SW 1271 (cell line): ENCODE results near the gene FLNB.
A peak's percentile ranks its signal among the peaks of the same experiment; 100 is the strongest.

Experiments
- DNase-seq, 2 experiments: peaks; one replicate each; lab custom pipeline; 2025; lab: John Stamatoyannopoulos, UW

FLNB gene

DNA sequence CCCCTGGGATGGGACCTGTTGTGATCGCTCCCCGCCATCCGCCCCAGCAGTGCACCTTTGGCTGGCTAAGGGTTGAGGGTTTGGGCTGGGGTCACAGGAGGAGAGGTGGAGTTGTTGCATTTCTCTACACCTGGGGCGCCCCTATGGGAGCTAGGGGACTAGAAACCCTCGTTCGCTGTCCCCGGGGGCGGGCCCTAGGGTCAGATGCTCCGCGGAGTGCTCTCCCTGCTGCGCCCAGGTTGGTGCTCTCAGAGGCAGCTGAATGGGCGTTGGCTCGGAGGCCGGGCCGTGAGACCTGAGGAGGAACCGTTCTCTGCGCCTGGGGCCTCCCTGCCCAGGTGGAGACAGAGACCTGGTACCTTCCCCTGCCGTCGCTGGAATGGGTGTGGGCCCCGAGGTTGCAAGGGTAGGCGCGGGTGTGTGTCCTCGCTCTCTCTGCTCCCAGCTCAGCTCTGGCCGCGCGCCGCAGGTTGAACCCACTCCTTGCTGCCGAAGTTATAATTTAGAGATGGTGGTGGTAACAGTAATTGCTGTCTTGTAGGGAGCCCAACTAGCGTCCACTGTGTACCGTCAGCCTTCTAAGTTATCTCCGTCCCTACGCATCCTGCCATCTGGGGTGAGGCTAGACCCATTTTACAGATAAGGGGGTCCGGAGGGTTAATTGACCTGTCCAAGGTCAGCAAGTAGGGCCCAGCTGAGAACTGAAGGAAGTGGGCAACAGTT, 965 bp downstream of the FLNB start:
- no peak for DNase-seq

DNA sequence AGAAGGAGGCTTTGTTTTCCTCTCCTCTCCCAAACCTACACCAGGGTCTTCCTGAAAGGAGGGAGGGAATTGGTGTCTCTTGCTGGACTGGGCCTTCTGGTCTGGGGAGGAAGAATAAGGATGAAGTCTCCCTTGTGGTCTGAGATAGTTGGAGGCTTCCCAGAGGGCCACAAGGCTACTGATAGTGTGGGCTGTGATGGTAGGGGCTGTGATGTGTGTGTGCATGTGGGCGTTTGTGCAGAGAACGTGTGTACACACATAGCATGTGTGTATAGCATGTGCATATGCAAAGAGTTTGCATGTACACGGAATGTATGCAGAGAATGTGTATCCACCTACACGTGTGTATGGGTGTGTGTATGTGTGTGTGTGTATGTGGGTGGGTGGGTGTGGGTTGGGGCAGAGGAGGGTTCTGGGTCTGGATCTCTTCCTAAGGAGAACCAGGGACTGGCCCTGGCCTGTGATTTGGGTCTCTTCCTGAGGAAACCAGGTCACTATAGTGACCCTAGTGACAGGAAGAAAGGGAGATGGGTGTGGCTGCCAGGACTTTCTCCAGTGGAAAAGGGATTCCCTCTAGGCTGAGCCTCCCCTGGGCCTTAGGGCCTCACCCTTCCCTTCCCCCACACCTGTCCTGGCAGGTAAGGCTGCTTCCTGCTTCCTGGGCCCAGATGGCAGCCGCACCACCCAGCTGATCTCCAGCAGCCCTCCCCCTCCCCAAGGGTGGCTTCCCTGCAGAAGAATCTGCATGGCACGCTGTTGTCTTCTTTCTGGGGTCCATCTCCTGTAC, 1.7 kb downstream of the FLNB start:
- no peak for DNase-seq

DNA sequence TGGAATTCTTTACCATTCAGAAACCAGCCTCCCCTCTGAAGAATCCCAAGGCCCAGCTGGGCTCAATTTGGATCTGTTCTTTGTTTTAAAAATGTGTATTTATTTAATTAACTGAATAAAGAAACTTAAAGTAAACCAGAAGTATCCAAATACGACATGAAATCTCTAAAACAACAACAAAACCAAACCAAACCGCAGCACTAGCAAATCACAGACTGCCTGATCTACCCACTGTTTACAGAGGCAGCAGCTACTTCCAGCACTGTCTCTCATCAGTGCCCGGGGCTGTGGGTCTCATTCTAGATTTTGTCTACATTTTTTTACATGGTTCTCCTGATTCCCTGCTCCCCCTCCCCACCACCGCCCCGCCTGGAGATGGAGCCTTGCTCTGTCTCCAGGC, 2.3 kb downstream of the FLNB start:
- no peak for DNase-seq

DNA sequence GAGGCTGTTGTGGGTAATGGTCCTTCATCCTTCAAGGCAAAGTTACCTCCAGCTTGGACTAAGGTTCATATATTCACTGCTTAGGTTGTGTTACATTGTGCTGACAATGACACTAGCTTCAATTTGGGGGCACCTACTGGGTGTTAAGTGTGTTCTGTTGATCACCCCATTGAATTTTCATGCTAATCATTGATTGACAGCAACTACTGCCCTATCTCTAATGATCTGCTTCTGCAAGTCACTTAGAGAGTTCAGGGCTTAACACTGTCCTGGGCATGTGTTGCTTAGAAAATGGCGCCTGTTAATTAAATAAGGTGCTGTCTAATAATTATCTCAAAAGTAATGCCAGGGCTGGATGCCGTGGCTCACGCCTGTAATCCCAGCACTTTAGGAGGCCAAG, 3.4 kb downstream of the FLNB start:
- DNase-seq, result no peak

DNA sequence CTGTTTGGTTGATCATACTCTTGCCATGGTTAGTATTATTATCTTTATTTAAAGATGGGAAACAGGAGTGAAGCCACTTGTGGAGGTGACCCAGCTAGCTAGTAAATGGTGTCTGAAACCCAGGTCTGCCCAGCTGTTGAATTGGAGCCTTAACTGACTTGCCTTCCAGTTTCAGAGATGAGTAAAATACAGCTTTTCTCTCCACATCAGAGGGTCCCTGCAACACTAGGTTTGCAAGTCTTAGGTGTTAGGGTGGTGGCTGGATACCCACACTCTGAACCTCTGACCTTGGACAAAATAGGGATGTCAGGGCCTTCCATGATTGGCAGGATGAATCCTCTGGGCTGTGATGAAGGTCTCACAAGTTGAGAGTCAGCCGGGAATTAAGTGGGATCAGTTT, 4.1 kb downstream of the FLNB start:
- DNase-seq, result no peak

DNA sequence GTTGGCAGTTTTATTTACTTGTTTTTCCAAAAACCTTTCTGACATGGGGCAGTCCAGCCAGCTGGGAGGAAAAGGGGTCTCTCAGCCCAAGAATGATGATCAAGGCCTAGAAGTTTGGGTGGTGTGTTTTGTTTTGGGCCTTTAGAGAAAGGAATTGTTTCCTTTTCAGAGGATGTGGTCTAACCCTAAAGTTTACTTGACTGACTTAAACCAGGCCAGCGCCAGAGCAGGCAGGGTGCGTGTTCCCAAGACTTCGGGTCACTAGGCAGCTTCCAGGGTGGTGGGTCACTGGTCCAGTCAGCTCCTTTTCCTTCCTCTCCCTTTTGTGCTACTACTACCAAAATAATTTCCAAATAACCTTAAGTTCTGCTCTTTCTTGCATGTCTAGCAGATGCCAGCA, 4.9 kb downstream of the FLNB start:
- DNase-seq, result no peak

DNA sequence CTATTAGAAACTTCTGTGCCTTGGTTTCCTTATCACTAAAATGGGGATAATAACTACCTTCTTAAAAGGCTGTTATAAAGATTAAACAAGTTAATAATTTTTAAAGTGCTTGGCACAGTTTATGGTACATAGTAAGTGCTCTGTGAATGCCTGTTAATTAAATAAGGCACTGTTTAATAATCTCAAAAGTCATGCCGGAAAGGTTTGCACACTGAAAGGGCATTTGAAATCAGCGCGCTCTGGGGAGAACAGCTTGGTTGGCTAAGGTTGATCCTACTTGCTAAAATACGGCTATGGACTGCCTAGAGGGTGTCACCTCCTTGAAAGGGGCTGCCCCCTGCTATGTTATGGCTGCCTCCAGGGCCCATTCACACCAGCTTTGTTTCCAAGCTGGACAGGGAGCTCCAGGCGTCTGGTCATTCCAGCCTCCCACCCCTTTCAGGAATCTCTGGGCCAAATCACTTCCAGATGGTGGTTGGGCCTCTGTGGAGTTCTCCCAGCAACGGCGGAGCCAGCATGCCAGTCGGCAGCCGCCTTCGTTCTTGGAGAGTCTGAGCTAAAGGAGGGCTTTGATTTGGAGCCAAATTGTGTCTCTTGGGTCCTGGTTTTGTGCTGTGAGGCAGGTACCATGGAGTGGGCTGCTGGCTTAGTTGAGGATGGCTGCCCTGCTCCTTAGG, 5.9 kb downstream of the FLNB start:
- no peak for DNase-seq

DNA sequence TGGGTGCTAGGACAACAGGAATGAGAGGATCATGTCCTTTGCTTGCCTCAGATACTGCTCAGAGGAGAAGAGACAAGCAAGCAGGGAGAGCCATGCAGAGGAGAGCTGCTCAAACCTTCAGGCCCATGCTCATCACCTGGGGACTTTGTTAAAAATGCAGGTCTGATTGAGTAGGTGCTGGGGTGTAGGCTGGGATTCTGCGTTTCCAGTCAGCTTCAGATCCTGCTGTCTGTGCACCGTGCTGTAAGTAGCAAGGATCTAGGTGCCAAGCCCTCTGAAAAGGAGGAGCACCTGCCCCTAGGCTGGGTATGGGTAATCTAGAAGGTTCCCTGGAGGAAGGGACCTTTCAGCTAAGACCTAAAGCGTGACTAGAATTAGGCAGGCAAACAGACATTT, 7.3 kb downstream of the FLNB start:
- DNase-seq, result no peak

DNA sequence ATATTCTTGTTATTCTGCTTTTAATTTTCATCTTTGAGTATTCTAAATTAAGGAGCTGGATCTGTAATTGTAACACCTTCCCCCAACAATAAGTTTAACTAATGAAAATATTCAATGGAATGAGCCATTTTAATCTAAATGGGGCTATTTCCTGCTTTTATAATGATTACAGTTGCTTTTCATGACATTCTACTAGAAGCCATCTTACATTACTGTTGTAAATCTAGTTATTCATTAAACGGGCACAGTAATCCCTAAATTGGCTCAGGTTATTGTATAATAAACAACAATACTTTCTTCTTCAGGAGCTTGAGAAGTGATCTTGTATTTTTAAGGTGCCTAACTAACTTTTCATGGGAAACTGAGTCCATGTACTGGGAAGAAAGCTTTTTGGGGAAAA, 8.5 kb downstream of the FLNB start:
- DNase-seq, result no peak

DNA sequence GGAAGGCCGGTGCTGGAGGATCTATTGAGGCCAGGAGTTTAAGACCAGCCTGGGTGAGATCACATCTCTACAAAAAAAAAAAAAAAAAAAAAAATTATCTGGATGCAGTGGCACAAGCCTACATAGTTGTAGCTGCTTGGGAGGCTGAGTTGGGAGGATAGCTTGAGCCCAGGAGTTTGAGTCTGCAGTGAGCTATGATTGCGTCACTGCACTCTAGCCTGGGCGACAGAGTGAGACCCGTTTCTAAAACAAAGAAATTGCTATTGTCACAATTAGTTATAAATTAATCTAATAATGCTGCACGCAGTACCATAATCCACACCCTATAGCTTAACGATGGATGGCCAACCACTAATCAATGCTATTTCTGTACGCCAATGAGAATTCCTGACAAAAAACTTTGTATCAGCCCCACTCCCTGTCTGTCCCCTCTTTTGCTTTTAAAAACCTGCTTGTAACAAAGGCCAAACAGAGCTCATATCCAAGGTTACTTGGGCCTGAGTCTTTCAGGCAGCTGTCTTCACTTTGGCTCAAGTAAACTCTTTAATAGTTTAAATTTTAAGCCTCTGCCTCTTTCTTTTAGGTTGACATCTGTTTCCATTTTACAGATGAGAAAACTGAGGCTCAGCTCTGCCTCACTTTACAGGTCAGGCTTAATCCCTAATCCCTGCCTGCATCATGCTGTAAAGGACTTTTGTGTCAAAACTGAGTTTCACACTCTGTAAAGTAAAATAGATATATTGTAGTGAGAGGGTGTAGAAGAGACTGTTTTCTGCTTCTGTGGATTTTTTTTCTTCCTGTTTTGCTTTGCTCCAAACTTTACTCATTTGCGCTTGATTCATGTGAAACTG, 10.9 kb downstream of the FLNB start:
- no peak for DNase-seq

DNA sequence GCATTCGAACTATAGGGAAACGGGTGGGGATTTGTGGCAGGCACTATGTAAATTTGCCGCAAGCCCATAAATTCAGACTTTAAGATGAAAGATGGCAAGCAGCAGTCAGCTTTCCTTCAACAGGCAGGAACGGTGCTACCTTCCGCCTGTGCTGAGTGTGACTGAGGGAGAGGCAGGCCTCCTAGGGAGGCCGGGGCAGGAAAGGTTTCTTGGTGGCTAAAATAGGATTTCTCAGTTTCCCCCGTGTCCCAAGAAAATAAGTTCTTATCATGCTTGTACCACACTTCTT, 12.5 kb downstream of the FLNB start:
- no peak for DNase-seq

DNA sequence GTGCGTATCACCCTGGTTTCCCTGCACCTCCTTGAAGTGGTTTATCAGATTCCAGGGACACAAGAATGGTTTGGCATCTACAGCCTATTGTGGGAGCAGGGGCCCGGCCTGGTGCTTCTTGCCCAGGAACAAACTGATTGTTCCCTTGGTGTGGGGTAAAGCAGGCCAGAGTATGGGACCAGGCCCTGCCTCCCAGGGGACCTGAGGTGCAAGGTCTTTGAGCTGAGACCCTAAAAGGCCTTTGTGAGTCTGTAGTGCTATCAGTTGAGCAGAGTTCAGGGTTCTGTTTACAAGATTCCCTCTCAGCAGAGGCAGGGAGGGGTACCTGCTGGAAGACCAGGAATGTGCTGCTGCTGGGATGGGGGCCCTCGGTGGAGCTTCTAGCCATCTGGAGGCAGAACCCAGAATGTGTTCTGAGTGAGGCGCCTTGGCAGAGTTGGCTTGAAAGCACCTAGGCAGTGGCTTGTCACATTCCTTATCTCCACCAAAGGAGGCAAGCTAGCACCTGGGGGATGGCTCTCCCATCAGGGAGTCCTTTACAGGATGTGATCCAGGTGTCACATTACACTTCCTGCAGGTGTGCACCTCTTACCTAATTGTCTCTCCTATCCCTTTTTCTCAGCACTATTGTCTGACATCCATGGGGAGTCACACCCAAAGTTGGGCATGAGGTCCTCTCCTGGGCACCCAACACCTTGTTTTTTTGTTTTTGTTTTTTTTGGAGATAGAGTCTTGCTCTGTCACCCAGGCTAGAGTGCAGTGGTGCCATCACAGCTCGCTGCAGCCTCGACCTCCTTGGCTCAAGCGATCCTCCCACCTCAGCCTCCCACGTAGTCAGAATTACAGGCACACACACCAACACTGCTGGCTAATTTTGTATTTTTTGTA, 13.1 kb downstream of the FLNB start:
- DNase-seq, result no peak

DNA sequence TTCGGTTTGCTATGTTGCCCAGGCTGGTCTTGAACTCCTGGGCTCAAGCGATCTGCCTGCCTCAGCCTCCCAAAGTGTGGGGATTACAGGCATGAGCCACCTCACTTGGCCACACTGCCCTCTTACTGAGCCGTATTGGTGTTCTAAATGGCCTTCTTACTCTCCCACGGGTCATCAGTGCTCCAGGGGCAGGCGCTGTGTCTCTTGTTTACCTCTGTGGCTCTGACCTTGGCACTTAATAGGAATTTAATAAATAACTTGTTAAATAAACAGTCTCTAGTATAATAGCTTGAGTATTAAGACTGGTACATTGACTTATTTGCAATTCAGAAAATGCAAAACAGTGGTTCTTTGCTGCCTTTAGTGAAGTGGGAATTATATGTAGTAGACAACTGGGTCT, 13.7 kb downstream of the FLNB start:
- no peak for DNase-seq

DNA sequence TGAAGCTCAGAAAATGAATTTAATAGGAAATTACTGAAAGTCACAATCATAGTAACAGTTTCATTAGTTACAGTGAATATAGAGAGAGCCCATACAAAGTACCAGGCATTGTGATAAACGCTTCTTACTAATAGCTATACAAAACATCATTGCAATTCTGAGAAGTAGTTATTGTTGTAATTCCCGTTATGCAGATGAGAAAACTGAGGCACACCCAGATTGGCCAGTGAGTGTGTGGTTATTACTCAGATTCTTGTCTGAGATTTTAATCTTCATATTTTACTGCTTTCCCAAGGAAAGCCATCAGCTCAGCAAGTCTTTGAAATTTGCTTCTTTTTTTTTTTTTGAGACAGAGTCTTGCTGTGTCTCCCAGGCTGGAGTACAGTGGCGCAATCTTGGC, 14.3 kb downstream of the FLNB start:
- DNase-seq, result no peak

DNA sequence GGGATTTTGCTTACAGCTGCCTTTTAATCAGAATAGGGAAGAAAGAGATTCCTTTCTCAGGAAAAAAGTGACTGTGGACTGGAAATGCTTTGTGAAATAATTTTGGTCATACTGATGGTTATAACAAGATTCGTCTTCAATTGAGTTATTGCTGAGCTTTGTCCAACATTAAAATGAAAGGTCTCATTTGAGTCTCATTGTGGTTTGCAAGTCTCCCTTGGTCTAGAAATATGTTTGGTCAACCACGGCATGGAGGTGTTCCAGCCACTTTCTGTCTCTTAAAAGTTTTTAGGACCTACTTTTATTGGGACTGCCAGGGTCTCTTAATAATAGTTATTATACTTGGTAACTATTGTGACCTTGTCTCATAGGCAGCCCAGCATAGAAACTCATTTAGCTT, 15.3 kb downstream of the FLNB start:
- no peak for DNase-seq

DNA sequence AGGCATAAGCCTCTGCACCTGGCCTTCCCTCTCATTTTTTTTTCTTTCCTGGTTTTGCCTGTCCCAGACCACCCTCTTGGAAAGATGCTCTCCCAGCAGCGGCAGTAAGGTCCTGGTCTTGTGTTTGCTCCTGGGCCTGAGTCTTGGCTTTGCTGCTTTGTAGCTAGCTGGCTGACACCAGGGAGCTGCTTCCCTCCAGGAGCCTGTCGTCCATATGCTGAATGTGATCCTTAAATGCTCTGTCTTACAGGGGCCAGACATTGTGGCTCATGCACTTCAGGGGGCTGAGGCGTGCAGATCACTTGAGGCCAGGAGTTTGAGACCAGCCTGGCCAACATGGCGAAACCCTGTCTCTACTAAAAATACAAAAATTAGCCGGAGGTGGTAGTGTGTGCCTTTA, 17.2 kb downstream of the FLNB start:
- no peak for DNase-seq

DNA sequence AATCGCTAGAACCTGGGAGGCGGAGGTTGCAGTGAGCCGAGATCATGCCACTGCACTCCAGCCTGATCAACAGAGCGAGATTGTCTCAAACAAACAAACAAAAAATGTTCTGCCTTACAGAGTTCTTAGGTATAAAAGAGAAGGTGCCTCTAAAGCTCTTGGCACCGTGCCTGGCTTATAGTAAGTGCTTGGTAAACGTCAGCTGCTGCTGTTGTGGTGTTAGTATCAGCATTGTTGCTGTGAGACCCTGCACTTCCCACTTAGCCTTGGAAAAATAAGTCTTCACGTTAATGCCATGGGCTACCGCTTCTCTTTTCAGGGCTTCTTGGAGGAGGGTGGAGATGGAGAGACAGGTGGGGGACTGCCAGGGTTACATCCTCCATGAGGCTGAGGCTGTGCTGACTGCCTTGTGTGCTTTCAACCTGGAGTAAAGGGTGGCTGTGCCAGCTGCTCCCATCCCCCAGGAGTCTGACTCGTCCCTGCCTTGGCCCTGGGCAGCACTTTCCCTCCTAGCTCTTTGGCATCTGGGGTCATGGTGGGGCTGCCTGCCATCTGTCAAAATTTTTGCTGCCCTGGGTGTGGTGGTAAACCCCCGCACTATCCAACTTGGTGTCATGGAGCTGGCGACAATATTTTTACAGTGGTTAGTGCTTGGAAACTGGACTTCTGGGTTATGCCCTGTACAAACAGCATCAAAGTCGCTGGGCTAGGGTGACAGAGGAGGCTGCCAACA, 17.8 kb downstream of the FLNB start:
- peak in 1 of 2 experiments; percentile 16 for DNase-seq

DNA sequence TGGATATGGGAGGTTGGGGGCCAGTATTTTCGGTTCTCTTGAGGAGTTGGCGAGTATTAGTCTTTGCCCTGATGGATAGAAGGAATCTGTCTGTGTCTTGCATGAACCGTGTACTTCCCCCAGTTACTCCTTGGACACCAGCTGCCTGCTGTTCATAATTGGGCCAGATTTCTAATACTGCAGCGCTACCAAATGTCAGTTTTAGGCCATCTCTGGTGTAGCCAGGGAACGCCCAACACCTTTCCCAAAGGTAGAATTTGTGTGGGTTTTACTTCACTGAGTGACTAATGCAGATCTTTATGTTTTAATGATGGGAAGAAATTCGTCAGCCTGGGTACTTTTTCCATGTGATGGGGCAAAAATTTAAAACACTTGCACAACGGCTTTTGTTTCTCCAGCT, 18.4 kb downstream of the FLNB start:
- DNase-seq, result no peak

DNA sequence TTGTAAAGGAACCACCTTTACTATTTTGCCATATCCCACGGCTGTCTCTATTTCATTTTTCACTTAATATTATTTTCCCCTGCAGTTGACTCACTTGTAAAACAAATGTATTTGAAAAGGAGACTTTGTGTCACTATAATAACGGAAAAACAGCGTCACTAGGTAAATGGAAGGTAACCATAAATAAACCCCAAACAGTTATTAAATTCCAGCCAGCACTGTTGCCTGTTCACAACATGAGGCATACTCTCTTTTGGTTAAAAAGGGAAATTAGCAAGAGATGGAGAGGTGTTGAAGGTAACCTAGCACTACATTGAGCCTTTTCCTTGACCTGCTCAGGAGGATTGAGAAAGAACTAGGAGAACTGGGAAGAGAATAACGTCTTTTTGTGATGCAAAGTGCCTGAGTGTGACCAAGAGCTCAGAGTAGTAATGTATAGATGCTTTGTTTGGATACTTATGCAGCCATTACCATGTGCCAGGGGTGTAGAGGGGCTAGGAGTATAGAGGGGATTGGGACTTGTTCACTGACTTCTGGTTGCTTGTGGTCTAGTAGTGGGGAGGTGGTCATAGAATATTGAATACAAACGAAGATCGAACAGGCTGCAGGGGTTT, 19.6 kb downstream of the FLNB start:
- no peak for DNase-seq

DNA sequence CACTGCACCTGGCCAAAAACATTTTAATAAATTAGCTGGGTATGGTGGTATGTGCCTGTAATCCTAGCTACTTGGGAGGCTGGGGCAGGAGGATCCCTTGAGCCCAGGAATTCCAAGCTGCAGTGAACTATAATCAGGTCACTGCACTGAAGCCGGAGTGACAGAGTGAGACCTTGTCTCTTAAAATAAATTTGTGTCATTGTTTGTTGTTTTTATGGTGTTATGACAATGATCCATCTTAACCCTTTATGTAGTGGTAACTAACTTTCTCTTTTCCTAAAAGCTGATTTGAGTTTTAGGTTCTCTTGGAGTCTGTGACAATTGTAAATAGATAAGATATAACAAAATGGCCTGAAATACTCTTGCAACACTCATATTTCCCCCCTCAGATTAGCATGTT, 20.7 kb downstream of the FLNB start:
- DNase-seq, result no peak
